Islet of Langerhans (tissue), 1 donor: ENCODE results near the gene C10orf53.

Experiments
- FAIRE-seq: peaks from one replicate; lab custom pipeline; 2011; peaks lifted over from hg19 to GRCh38; lab: Jason Lieb, UNC

Gene C10orf53

GRCh38 chr10:49679480-49679893, at the start of gene C10orf53:
TSS of gene C10orf53 (plus strand) at chr10:49679651. CDS start at chr10:49679698, 47 bp downstream.
- no peak for FAIRE-seq

- FAIRE-seq, result no peak
These were observed 47.5 kb upstream of the C10orf53 start for GRCh38 chr10:49631975-49632374.

- no peak for FAIRE-seq
These were observed 46.8 kb upstream of the C10orf53 start for GRCh38 chr10:49632406-49633317.

- FAIRE-seq, result no peak
These were observed 46.0 kb upstream of the C10orf53 start for GRCh38 chr10:49633327-49634068.

- no peak for FAIRE-seq
These were observed 45.3 kb upstream of the C10orf53 start for GRCh38 chr10:49634069-49634660.

- FAIRE-seq, result no peak
These were observed 37.1 kb upstream of the C10orf53 start for GRCh38 chr10:49642311-49642710.

GRCh38 chr10:49643241-49644034, 36.0 kb upstream of the C10orf53 start:
- no peak for FAIRE-seq

GRCh38 chr10:49644035-49644646, 35.3 kb upstream of the C10orf53 start:
- no peak for FAIRE-seq

- FAIRE-seq, result no peak
These were observed 34.0 kb upstream of the C10orf53 start for GRCh38 chr10:49645417-49645816.

GRCh38 chr10:49645871-49646870, 33.3 kb upstream of the C10orf53 start:
- no peak for FAIRE-seq

- no peak for FAIRE-seq
These were observed 31.9 kb upstream of the C10orf53 start for GRCh38 chr10:49647554-49647953.

GRCh38 chr10:49647985-49648795, 31.3 kb upstream of the C10orf53 start:
- no peak for FAIRE-seq

GRCh38 chr10:49649294-49649693, 30.2 kb upstream of the C10orf53 start:
- no peak for FAIRE-seq

- no peak for FAIRE-seq
These were observed 29.3 kb upstream of the C10orf53 start for GRCh38 chr10:49649936-49650723.

- no peak for FAIRE-seq
These were observed 28.8 kb upstream of the C10orf53 start for GRCh38 chr10:49650724-49651034.

GRCh38 chr10:49651039-49651835, 28.2 kb upstream of the C10orf53 start:
- no peak for FAIRE-seq

- no peak for FAIRE-seq
These were observed 27.5 kb upstream of the C10orf53 start for GRCh38 chr10:49651917-49652316.
